ENCODE data around the gene HUWE1. TPM values are rescaled to one million over a fixed set of nuclear protein-coding genes. Genes with fewer than 3 reads are reported as not detected.
"Not testable (repeated sequence)": the region's sequence is repeated elsewhere in the genome, so short reads cannot be mapped to it uniquely, and the experiment has no call there.

The HUWE1 gene
- 100 to 1,000 TPM; 219 to 225 TPM for total RNA-seq

- no peaks in the 10 kb centered on the region for H3K9me3 Mint-ChIP-seq
- peaks cover 20% of the 10 kb centered on the region for H3K4me1 Mint-ChIP-seq
- H3K36me3 Mint-ChIP-seq, result peaks cover 10% of the 10 kb centered on the region
- ATAC-seq (ENCODE audit: low read depth), result peak; percentile 46
- H3K4me3 Mint-ChIP-seq, result peak within 1 kb of the TSS; percentile 89
- DNase-seq, result peak; percentile 86
- peak within 1 kb of the TSS; percentile 93 for H3K27ac Mint-ChIP-seq
- POLR2A ChIA-PET, result interaction anchor here (0.6 to 5.9 kb wide), 8 partner anchors 8 to 357 kb away, joined by 3 to 156 read pairs (median 5); partner anchors contain the start of gene PHF8
- H3K27me3 Mint-ChIP-seq, result no peaks in the 10 kb centered on the region
Measured at GRCh38 chrX:53686151-53686885, at the start of gene HUWE1. Gene HUWE1, minus strand, starts transcription at chrX:53686719. Its CDS starts 32,612 bp downstream, at chrX:53654107.

GRCh38 chrX:53732797-53733196, 46.3 kb upstream of the HUWE1 start:
- Mint-ChIP-seq H3K4me3 (peak overlapping the region; percentile 13), H3K36me3 (peaks cover 5% of the 10 kb centered on the region), H3K27ac (peak overlapping the region; percentile 42), H3K27me3 (no peaks in the 10 kb centered on the region), H3K9me3 (peaks cover 5% of the 10 kb centered on the region), H3K4me1 (peaks cover 12% of the 10 kb centered on the region)
- no peak for DNase-seq
- ATAC-seq (ENCODE audit: low read depth), result no peak
- POLR2A ChIA-PET, result no interaction called here

GRCh38 chrX:53729751-53730150, 43.2 kb upstream of the HUWE1 start:
- Mint-ChIP-seq H3K27me3 (no peaks in the 10 kb centered on the region), H3K9me3 (no peaks in the 10 kb centered on the region), H3K27ac (no peak overlapping the region), H3K36me3 (no peaks in the 10 kb centered on the region), H3K4me1 (peaks cover 13% of the 10 kb centered on the region), H3K4me3 (no peak overlapping the region)
- DNase-seq, result no peak
- no peak for ATAC-seq (ENCODE audit: low read depth)
- POLR2A ChIA-PET, result no interaction called here

- POLR2A ChIA-PET, result no interaction called here
- no peak overlapping the region for H3K27ac Mint-ChIP-seq
- H3K4me1 Mint-ChIP-seq, result peaks cover 8% of the 10 kb centered on the region
- ATAC-seq (ENCODE audit: low read depth) (no peak), DNase-seq (no peak)
- H3K36me3 Mint-ChIP-seq, result no peaks in the 10 kb centered on the region
- H3K27me3 Mint-ChIP-seq, result no peaks in the 10 kb centered on the region
- no peak overlapping the region for H3K4me3 Mint-ChIP-seq
- no peaks in the 10 kb centered on the region for H3K9me3 Mint-ChIP-seq
Measured at GRCh38 chrX:53728506-53728905, 42.0 kb upstream of the HUWE1 start.

GRCh38 chrX:53724872-53725271, 38.4 kb upstream of the HUWE1 start:
- Mint-ChIP-seq H3K27ac (no peak overlapping the region), H3K36me3 (no peaks in the 10 kb centered on the region), H3K4me3 (no peak overlapping the region), H3K9me3 (no peaks in the 10 kb centered on the region), H3K27me3 (no peaks in the 10 kb centered on the region), H3K4me1 (peaks cover 5% of the 10 kb centered on the region)
- ATAC-seq (ENCODE audit: low read depth), result no peak
- DNase-seq, result no peak
- POLR2A ChIA-PET, result no interaction called here

- POLR2A ChIA-PET, result no interaction called here
- Mint-ChIP-seq H3K27me3 (no peaks in the 10 kb centered on the region), H3K9me3 (no peaks in the 10 kb centered on the region), H3K36me3 (no peaks in the 10 kb centered on the region), H3K4me3 (no peak overlapping the region), H3K27ac (no peak overlapping the region), H3K4me1 (peaks cover 4% of the 10 kb centered on the region)
- ATAC-seq (ENCODE audit: low read depth) (no peak), DNase-seq (no peak)
Measured at GRCh38 chrX:53723381-53723780, 36.9 kb upstream of the HUWE1 start.

- H3K27me3 Mint-ChIP-seq; H3K27ac Mint-ChIP-seq; H3K9me3 Mint-ChIP-seq; DNase-seq; ATAC-seq (ENCODE audit: low read depth); POLR2A ChIA-PET; H3K36me3 Mint-ChIP-seq; H3K4me3 Mint-ChIP-seq: not testable (repeated sequence)
- peaks cover 13% of the 10 kb centered on the region for H3K4me1 Mint-ChIP-seq
Measured at GRCh38 chrX:53721610-53722009, 35.1 kb upstream of the HUWE1 start.

GRCh38 chrX:53719666-53720065, 33.1 kb upstream of the HUWE1 start:
- DNase-seq; H3K27me3 Mint-ChIP-seq; H3K27ac Mint-ChIP-seq; H3K9me3 Mint-ChIP-seq; POLR2A ChIA-PET; H3K4me3 Mint-ChIP-seq; ATAC-seq (ENCODE audit: low read depth); H3K36me3 Mint-ChIP-seq: not testable (repeated sequence)
- peaks cover 28% of the 10 kb centered on the region for H3K4me1 Mint-ChIP-seq

- peak overlapping the region; percentile 72 for H3K27ac Mint-ChIP-seq
- H3K36me3 Mint-ChIP-seq, result peaks cover 6% of the 10 kb centered on the region
- no peaks in the 10 kb centered on the region for H3K27me3 Mint-ChIP-seq
- H3K4me3 Mint-ChIP-seq, result no peak overlapping the region
- DNase-seq, result no peak
- ATAC-seq (ENCODE audit: low read depth), result no peak
- POLR2A ChIA-PET, result interaction anchor here (7.3 kb wide), 1 partner anchor 33 kb away, joined by 156 read pairs; the partner anchor contains the start of gene HUWE1
- H3K9me3 Mint-ChIP-seq, result no peaks in the 10 kb centered on the region
- H3K4me1 Mint-ChIP-seq, result peaks cover 34% of the 10 kb centered on the region
Measured at GRCh38 chrX:53718073-53718472, 31.6 kb upstream of the HUWE1 start.

GRCh38 chrX:53717205-53717604, 30.7 kb upstream of the HUWE1 start:
- Mint-ChIP-seq H3K27ac (peak overlapping the region; percentile 99), H3K36me3 (peaks cover 6% of the 10 kb centered on the region), H3K27me3 (no peaks in the 10 kb centered on the region), H3K4me1 (peaks cover 34% of the 10 kb centered on the region), H3K9me3 (no peaks in the 10 kb centered on the region), H3K4me3 (peak overlapping the region; percentile 94)
- POLR2A ChIA-PET, result interaction anchor here (7.3 kb wide), 1 partner anchor 32 kb away, joined by 156 read pairs; the partner anchor contains the start of gene HUWE1
- ATAC-seq (ENCODE audit: low read depth) (no peak), DNase-seq (no peak)

- DNase-seq (peak; percentile 33), ATAC-seq (ENCODE audit: low read depth) (peak; percentile 16)
- POLR2A ChIA-PET, result interaction anchor here (0.7 to 7.3 kb wide), 2 partner anchors 31 to 294 kb away, joined by 4 to 156 read pairs; partner anchors contain the start of genes HUWE1, RIBC1 and SMC1A
- H3K4me3 Mint-ChIP-seq, result peak overlapping the region; percentile 94
- H3K9me3 Mint-ChIP-seq, result no peaks in the 10 kb centered on the region
- H3K27me3 Mint-ChIP-seq, result no peaks in the 10 kb centered on the region
- H3K36me3 Mint-ChIP-seq, result peaks cover 7% of the 10 kb centered on the region
- H3K4me1 Mint-ChIP-seq, result peaks cover 34% of the 10 kb centered on the region
- peak overlapping the region; percentile 99 for H3K27ac Mint-ChIP-seq
Measured at GRCh38 chrX:53716328-53717088, 30.0 kb upstream of the HUWE1 start.

- Mint-ChIP-seq H3K4me1 (peaks cover 34% of the 10 kb centered on the region), H3K27me3 (no peaks in the 10 kb centered on the region), H3K4me3 (peak overlapping the region; percentile 94), H3K9me3 (no peaks in the 10 kb centered on the region), H3K36me3 (peaks cover 14% of the 10 kb centered on the region), H3K27ac (peak overlapping the region; percentile 99)
- ATAC-seq (ENCODE audit: low read depth) (no peak), DNase-seq (no peak)
- POLR2A ChIA-PET, result interaction anchor here (1.0 to 7.3 kb wide), 3 partner anchors 25 to 30 kb away, joined by 4 to 156 read pairs (median 5); partner anchors contain the start of gene HUWE1
Measured at GRCh38 chrX:53715346-53715924, 28.9 kb upstream of the HUWE1 start.
